ENCODE data around the gene BIN1.

Gene BIN1

DNA sequence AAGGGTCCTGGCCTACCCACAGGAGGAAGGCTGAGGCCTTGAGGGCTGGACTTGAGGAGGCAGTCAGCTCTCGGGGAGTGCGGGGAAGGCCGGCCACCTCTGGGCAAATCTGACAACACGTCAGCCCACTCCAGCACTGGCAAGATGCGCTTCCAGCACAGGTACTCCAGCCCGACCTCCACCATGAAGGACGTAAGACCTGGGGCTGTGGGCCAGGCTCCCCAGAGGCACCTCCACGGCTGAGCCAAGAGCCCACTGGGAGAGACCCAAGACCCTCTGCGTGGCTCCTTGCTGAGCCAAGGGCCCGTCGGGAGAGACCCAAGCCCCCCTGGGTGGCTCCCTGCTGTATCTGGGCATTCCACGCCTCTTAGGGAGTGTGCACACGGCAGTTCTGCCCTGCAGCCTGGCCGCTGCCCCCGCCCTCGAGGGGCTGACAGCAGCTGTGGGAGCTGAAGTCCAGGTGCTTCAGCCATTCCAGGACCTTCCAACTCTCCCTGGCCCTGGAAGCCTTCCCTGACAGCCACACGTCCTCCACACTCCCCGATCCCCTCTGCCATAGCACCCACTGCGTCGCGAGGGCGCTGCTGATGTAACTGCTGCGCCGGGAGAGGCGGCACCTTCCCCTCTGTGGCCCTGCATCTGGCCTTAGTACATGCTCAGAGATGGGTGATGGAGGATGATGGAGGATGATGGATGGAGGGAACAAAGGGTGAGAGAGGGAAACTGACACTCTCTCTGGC lies 50.2 kb downstream of the BIN1 start:
- no peak for DNase-seq

- DNase-seq: no peak
Observed at GRCh38 chr2:127056086-127056485, 50.9 kb downstream of the BIN1 start.

DNA sequence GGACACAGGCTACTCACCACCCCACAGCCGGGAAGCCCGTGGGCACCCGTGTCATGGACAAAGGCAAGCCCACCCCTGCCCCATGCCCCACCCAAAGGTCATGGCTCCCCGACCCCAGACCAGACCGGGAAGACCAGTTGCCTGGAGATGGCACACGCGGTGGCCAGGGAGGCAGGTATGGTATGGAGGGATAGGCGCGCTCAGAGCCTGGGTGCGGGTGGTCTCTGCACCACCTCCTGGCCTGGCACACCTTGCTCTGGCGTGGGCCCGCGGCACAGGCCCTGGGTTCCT lies 51.2 kb downstream of the BIN1 start:
- no peak for DNase-seq

- no peak for DNase-seq
Observed at GRCh38 chr2:127054996-127055785, 51.8 kb downstream of the BIN1 start.

DNA sequence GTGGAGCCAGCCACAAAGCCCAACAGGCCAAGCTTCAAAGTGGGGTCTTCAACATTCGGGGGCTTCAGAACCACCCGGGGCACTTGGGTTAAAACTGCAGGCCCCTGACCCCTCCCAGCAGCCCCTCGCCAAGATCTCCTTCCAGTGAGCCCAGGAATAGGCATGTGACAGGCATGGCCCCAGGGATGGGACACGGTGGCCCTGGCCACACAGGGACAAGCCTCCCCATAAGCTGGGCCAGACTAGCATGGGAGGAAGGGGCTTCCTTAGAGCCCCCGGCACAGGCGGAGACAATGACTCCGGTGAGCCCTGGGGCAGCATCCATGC lies 52.4 kb downstream of the BIN1 start:
- DNase-seq: no peak

GRCh38 chr2:127053731-127054603 lies 53.0 kb downstream of the BIN1 start:
- DNase-seq: no peak

- no peak for DNase-seq
Observed at GRCh38 chr2:127052771-127053691, 53.9 kb downstream of the BIN1 start.

DNA sequence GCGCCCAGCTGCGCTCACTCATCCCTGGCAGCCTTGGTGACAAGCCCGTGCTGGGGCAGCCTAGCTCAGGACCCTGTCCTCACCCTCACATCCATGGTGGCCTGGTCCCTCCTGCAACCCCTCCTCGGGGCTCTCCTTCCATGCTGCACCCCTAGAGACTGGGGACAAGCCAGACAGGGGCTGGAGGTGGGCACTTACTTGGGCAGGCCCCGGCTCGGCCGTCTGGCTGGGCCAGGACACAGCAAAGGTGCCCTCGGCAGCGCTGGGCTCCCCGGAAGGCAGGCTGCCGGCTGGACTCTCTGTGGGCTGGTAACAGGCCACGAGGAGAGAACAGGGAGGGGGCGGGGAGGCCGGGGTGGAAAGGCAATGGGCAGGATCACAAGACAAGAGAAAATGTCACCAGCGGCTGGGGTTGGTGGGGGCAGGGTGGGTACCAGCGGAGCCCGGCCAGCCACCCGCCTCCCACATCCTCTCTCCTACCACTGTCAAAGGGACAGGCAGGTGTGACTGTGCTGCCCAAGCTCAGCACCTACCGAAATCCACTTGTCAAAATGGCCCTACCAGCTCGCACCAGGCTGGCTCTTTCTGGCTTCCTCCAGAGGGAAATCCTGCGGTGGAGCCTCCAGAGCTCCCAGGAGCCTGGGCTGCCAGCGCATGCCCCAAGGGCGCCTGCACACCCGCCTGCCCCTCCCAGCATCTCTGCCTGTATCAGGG lies 54.7 kb downstream of the BIN1 start:
- DNase-seq: no peak

GRCh38 chr2:127051116-127052056 lies 55.6 kb downstream of the BIN1 start:
- DNase-seq: no peak

GRCh38 chr2:127050803-127051115 lies 56.2 kb downstream of the BIN1 start:
- no peak for DNase-seq

DNA sequence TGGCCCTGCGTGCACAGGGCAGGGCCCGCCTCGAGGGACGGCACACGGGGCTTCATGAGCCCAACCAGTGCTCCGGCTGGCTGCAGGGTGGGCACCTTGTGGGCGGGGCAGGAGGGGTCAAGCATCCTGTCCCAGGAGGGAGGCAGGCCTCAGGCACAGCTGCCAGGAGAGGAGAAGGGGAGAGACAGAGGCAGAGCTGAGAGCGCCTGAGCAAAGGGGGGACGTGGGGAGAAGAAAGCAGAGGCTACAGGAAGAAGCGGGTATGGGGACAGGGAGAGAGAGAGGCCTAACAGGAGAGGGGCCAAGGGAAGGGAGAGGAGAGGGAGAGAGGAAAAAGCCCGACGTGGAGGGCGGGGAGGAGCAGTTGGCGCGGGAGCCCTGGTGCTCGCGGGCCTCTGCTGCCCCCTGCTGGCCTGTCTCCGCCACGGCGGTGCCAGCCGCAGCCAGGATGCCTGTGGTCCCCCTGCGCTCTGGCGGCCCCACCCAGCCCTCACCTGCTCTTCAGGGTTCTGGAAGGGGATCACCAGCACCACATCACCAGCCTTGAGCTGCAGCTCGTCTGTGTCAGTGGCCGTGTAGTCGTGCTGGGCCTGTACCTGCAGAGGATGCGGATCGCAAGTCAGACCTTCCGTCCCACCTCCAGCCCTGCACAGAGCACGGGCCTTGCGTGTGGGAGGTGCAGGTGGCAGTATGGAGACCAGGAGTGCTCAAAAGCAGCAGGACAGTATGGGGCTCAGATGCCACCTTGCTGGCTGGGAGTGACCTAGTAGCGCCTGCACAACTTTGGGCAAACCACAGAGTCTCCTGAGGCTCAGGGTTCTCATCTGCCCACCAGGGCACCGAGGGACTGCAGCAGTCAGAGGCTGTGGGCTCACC lies 56.8 kb downstream of the BIN1 start:
- DNase-seq: peak; percentile 5 to 15

GRCh38 chr2:127048969-127049897 lies 57.7 kb downstream of the BIN1 start:
- DNase-seq: no peak

DNA sequence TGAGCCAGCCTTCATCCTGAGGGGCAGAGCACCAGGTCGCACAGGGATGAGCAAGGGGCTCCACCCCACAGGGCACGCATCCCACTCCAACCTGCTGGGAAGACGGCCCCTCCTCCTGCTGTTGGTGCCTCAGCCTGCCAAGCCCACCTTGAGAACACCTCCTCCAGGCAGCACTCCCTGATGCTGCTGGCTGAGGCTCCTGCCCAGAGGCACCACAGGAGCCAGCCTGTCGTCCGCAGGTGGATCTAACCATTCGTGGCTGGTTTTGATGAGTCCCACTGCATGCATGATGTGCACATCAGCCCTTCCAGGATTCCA lies 58.4 kb downstream of the BIN1 start:
- DNase-seq: no peak

GRCh38 chr2:127047716-127048617 lies 59.0 kb downstream of the BIN1 start:
- DNase-seq: no peak

GRCh38 chr2:127047054-127047453 lies 59.9 kb downstream of the BIN1 start:
- no peak for DNase-seq

DNA sequence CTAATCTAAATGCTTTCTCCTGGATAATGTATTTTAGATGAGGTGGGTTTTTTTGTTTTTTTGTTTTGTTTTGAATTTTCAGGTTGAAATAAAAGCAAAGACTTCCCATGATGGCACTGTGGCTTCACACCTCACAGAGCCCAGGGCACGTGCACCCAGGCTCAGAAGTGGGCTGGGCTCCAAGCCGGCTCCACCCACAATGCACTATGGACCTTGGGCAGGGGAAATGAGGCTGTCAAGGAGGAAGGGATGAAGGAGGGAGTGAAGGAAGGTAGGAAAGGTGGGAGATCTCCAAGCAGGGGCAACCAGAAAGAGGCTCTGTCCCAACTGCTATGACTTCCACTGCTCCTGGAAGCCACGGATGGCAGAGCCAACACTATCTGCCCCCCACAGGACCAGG lies 60.4 kb downstream of the BIN1 start:
- DNase-seq: no peak

GRCh38 chr2:127045792-127046501 lies 61.0 kb downstream of the BIN1 start:
- DNase-seq: no peak

Measured in NCI-H1930 (cell line).